K562 (cell line): ENCODE data around the gene RNF166. TPM values are rescaled to one million over a fixed set of nuclear protein-coding genes. Genes with fewer than 3 reads are reported as not detected.
A peak's percentile ranks its signal among the peaks of the same experiment; 100 is the strongest.

Experiments
- ATF1 ChIP-seq, 2 experiments: fragments of 450-650 bp in 1 of 2; IDR thresholded peaks; 2 replicates each; pipeline ENCODE4 v1.6.1; 2016; ENCODE audit warnings: missing compliant biosample characterization in 1 of 2, missing genetic modification characterization in 1 of 2
- CBX8 ChIP-seq: fragments of 200-600 bp; sonication (generic); IDR thresholded peaks from 2 replicates; pipeline ENCODE4 v1.6.1; 2012; ENCODE audit warnings: borderline replicate concordance, mixed run types, low read depth, mild to moderate bottlenecking, moderate library complexity, mixed read lengths, low read length, control low read depth, inconsistent platforms; ENCODE audit not compliant: poor library complexity, severe bottlenecking; ENCODE audit errors: extremely low read depth
- CXXC5 ChIP-seq: fragments of 250-450 bp; sonication (Bioruptor Pico); IDR thresholded peaks from 2 replicates; pipeline ENCODE4 v1.8.0; 2022; ENCODE audit warnings: inconsistent platforms, mild to moderate bottlenecking, moderate library complexity
- HLTF ChIP-seq: fragments of 450-650 bp; IDR thresholded peaks from 2 replicates; pipeline ENCODE4 v1.6.1; 2016
- HMGN3 ChIP-seq: IDR thresholded peaks from 2 replicates; pipeline ENCODE4 v1.6.1; 2011; ENCODE audit warnings: borderline replicate concordance, low read depth, mild to moderate bottlenecking, mixed read lengths, low read length; ENCODE audit not compliant: insufficient read length; ENCODE audit errors: extremely low read depth
- KDM2B ChIP-seq: fragments of 250-450 bp; sonication (Bioruptor Pico); IDR thresholded peaks from 2 replicates; pipeline ENCODE4 v1.8.0; 2021; ENCODE audit warnings: mild to moderate bottlenecking, moderate library complexity
- NRF1 ChIP-seq, 2 experiments: fragments of 450-650 bp; IDR thresholded peaks in 1 of 2; conservative IDR thresholded peaks in 1 of 2; 2 replicates each; pipeline ENCODE4 v1.6.1; 2014; ENCODE audit warnings: mild to moderate bottlenecking in 2 of 2
- U2AF1 ChIP-seq: fragments of 200-400 bp; formaldehyde crosslinking; optimal IDR thresholded peaks from 2 replicates; pipeline ENCODE3; 2017; ENCODE audit warnings: mild to moderate bottlenecking, low read depth, low read length, moderate library complexity
- ZNF592 ChIP-seq: fragments of 450-650 bp; IDR thresholded peaks from 2 replicates; pipeline ENCODE4 v1.6.1; 2017; ENCODE audit warnings: antibody characterized with exemption, mild to moderate bottlenecking
- polyA plus RNA-seq, 8 experiments: library from polyadenylated mRNA; depleted of rRNA in 4 of 8; stranded (reverse) in 5 of 8; unstranded in 3 of 8; fragments of >200 nt; fragmentation: Nextera tagmentation in 2 of 8; fragmentation: Illumina TruSeq in 1 of 8; extraction: Ambion mirVana in 2 of 8; extraction: Trizol in 1 of 8; gene quantifications; 2 replicates each; pipeline versions ENCODE4 v1.2.1 to v1.2.3, GENCODE V29; 2011 to 2014; ENCODE audit warnings: inconsistent platforms in 1 of 8, missing spikeins in 1 of 8
- total RNA-seq, 7 experiments: library from RNA; depleted of rRNA in 6 of 7; stranded (reverse); fragments of >200 nt in 6 of 7; fragmentation: Illumina TruSeq in 2 of 7; extraction: Trizol in 2 of 7; gene quantifications; 2 replicates each; pipeline versions ENCODE4 v1.2.1 to v1.2.3, GENCODE V29; 2011 to 2021; ENCODE audit warnings: low replicate concordance in 1 of 7
- TF ChIP-seq, protein P1 (sequence below): fragments of 450-650 bp; IDR thresholded peaks from 2 replicates; pipeline ENCODE4 v1.6.1; 2016; ENCODE audit warnings: mild to moderate bottlenecking, moderate library complexity

The RNF166 gene
- total and polyA plus RNA-seq, 9 of the 15 experiments (the other 6 are each of a cell fraction or from before 2014, with no cell fraction given): 0.56 to 60.3 (median 19.5) TPM

GRCh38 chr16:88686439-88687253 is 19.6 kb downstream of the RNF166 start, which contains the start of gene SNAI3 (continued):
- TF ChIP-seq HLTF: 0 out of 2 replicates have a peak, but pooled peaks have one; percentile 46
- TF ChIP-seq U2AF1: no peak
- no peak for TF ChIP-seq CBX8
- peak; percentile 82 for TF ChIP-seq HMGN3
- TF ChIP-seq KDM2B (CRISPR knock-in tag): peak; percentile 10; the same call in 1 of the 2 replicates
- peak; percentile 81 for TF ChIP-seq CXXC5 (CRISPR knock-in tag)
- TF ChIP-seq ZNF592: peak; percentile 53; the same call in 1 of the 2 replicates
- TF ChIP-seq ATF1 (CRISPR knock-in tag; IDR thresholded peaks at IDR 0.05): no peak
- peak; percentile 60 for TF ChIP-seq ATF1 (tag; IDR thresholded peaks at IDR 0.05)
- TF ChIP-seq, protein P1, sequence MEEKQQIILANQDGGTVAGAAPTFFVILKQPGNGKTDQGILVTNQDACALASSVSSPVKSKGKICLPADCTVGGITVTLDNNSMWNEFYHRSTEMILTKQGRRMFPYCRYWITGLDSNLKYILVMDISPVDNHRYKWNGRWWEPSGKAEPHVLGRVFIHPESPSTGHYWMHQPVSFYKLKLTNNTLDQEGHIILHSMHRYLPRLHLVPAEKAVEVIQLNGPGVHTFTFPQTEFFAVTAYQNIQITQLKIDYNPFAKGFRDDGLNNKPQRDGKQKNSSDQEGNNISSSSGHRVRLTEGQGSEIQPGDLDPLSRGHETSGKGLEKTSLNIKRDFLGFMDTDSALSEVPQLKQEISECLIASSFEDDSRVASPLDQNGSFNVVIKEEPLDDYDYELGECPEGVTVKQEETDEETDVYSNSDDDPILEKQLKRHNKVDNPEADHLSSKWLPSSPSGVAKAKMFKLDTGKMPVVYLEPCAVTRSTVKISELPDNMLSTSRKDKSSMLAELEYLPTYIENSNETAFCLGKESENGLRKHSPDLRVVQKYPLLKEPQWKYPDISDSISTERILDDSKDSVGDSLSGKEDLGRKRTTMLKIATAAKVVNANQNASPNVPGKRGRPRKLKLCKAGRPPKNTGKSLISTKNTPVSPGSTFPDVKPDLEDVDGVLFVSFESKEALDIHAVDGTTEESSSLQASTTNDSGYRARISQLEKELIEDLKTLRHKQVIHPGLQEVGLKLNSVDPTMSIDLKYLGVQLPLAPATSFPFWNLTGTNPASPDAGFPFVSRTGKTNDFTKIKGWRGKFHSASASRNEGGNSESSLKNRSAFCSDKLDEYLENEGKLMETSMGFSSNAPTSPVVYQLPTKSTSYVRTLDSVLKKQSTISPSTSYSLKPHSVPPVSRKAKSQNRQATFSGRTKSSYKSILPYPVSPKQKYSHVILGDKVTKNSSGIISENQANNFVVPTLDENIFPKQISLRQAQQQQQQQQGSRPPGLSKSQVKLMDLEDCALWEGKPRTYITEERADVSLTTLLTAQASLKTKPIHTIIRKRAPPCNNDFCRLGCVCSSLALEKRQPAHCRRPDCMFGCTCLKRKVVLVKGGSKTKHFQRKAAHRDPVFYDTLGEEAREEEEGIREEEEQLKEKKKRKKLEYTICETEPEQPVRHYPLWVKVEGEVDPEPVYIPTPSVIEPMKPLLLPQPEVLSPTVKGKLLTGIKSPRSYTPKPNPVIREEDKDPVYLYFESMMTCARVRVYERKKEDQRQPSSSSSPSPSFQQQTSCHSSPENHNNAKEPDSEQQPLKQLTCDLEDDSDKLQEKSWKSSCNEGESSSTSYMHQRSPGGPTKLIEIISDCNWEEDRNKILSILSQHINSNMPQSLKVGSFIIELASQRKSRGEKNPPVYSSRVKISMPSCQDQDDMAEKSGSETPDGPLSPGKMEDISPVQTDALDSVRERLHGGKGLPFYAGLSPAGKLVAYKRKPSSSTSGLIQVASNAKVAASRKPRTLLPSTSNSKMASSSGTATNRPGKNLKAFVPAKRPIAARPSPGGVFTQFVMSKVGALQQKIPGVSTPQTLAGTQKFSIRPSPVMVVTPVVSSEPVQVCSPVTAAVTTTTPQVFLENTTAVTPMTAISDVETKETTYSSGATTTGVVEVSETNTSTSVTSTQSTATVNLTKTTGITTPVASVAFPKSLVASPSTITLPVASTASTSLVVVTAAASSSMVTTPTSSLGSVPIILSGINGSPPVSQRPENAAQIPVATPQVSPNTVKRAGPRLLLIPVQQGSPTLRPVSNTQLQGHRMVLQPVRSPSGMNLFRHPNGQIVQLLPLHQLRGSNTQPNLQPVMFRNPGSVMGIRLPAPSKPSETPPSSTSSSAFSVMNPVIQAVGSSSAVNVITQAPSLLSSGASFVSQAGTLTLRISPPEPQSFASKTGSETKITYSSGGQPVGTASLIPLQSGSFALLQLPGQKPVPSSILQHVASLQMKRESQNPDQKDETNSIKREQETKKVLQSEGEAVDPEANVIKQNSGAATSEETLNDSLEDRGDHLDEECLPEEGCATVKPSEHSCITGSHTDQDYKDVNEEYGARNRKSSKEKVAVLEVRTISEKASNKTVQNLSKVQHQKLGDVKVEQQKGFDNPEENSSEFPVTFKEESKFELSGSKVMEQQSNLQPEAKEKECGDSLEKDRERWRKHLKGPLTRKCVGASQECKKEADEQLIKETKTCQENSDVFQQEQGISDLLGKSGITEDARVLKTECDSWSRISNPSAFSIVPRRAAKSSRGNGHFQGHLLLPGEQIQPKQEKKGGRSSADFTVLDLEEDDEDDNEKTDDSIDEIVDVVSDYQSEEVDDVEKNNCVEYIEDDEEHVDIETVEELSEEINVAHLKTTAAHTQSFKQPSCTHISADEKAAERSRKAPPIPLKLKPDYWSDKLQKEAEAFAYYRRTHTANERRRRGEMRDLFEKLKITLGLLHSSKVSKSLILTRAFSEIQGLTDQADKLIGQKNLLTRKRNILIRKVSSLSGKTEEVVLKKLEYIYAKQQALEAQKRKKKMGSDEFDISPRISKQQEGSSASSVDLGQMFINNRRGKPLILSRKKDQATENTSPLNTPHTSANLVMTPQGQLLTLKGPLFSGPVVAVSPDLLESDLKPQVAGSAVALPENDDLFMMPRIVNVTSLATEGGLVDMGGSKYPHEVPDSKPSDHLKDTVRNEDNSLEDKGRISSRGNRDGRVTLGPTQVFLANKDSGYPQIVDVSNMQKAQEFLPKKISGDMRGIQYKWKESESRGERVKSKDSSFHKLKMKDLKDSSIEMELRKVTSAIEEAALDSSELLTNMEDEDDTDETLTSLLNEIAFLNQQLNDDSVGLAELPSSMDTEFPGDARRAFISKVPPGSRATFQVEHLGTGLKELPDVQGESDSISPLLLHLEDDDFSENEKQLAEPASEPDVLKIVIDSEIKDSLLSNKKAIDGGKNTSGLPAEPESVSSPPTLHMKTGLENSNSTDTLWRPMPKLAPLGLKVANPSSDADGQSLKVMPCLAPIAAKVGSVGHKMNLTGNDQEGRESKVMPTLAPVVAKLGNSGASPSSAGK: peak; percentile 87
- TF ChIP-seq NRF1 (conservative IDR thresholded peaks at IDR 0.05 in 1 of 2, IDR thresholded peaks at IDR 0.05 in 1 of 2): peak; percentile 84 to 85
